Subcutaneous adipose tissue (tissue), 4 donors: ENCODE results near the gene TYRP1. TPM values are rescaled to one million over a fixed set of nuclear protein-coding genes. Genes with fewer than 3 reads are reported as not detected.

Experiments
- CTCF ChIP-seq: fragments of 450-650 bp; IDR thresholded peaks from one replicate; pipeline ENCODE4 v1.5.1; 2016; ENCODE audit warnings: low read depth, mild to moderate bottlenecking, control low read depth, antibody characterized with exemption, moderate library complexity
- total RNA-seq, 4 donors: library from RNA; depleted of rRNA; stranded (reverse); fragments of >200 nt; gene quantifications; one replicate each; pipeline ENCODE4 v1.1.0, GENCODE V29; 2016

TYRP1 gene
- total RNA-seq, 4 donors from 2014 or later = 0.17 TPM; not detected in 3

GRCh38 chr9:12680341-12680740 is 12.8 kb upstream of the TYRP1 start:
- no peak for TF ChIP-seq CTCF

GRCh38 chr9:12680757-12681156 is 12.4 kb upstream of the TYRP1 start:
- TF ChIP-seq CTCF = no peak

DNA sequence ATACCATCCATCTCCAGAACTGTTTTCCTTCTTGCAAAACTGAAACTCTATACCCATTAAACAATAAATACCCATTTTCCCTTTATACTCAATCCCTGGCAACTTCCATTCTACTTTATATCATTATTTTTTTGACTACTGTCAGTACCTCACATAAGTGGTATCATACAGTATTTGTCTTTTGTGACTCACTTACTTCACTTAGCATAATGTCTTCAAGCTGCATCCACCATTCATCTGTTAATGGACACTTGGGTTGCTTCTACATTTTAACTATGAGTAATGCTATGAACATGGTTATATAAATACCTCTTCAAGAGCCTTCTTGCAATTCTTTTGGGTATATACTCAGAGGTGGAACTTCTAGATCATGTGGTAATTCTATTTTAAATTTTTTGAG is 11.6 kb upstream of the TYRP1 start:
- no peak for TF ChIP-seq CTCF

DNA sequence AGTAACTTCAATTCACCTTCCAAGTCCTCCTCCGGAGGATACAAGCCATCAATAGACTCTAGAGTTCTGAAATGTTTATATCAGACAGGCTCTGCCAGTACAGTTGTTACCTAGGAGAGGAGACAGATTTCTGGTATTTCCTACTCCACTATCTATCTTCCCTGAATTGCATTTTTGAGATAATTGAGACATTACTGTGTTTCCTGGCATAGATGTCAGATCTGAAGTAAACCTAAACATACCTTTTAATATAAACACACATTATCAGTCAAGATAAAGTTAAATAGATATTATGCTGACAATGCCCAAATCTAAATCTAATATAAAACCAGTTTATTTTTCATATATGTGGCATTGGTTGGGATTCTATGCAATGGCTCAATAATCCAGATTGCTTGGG is 8.2 kb upstream of the TYRP1 start:
- TF ChIP-seq CTCF = no peak

GRCh38 chr9:12689233-12689632 is 4.0 kb upstream of the TYRP1 start:
- no peak for TF ChIP-seq CTCF

- TF ChIP-seq CTCF = no peak
Measured at GRCh38 chr9:12694013-12694412, 828 bp downstream of the TYRP1 start.

DNA sequence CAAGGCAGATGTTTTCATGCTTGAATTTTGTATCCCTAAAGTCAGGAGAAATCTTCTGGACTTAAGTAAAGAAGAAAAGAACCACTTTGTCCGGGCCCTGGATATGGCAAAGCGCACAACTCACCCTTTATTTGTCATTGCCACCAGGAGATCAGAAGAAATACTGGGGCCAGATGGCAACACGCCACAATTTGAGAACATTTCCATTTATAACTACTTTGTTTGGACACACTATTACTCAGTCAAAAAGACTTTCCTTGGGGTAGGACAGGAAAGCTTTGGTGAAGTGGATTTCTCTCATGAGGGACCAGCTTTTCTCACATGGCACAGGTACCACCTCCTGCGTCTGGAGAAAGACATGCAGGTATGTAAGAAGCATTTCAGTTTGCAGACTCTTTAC is 2.3 kb downstream of the TYRP1 start:
- no peak for TF ChIP-seq CTCF
